K562 (cell line): ENCODE results near the gene ACAP2. TPM values are rescaled to one million over a fixed set of nuclear protein-coding genes. Genes with fewer than 3 reads are reported as not detected.
A peak's percentile ranks its signal among the peaks of the same experiment; 100 is the strongest.

ENCODE experiments used
- AFF1 ChIP-seq, 2 experiments: fragments of 450-650 bp; IDR thresholded peaks; 2 replicates each; pipeline ENCODE4 v1.6.1; 2018; ENCODE audit warnings: mild to moderate bottlenecking in 2 of 2, low read depth in 1 of 2; ENCODE audit not compliant: partially characterized antibody in 2 of 2
- CEBPG ChIP-seq, 3 experiments: fragments of 200-800 bp in 1 of 3; sonication (Bioruptor generic) in 1 of 3; sonication (generic) in 1 of 3; formaldehyde crosslinking in 1 of 3; IDR thresholded peaks in 2 of 3; conservative IDR thresholded peaks in 1 of 3; 2 replicates each; pipeline versions ENCODE4 v1.6.1 to v1.8.0; 2016 to 2022; ENCODE audit warnings: missing compliant biosample characterization in 2 of 3, missing genetic modification characterization in 2 of 3, mild to moderate bottlenecking in 1 of 3, missing genetic modification reagents in 1 of 3
- EGR1 ChIP-seq: fragments of 450-650 bp; conservative IDR thresholded peaks from 2 replicates; pipeline ENCODE4 v1.6.1; 2017; ENCODE audit warnings: mild to moderate bottlenecking
- JUNB ChIP-seq: fragments of 450-650 bp; formaldehyde crosslinking; conservative IDR thresholded peaks from 2 replicates; pipeline ENCODE4 v1.4.0; 2020; ENCODE audit warnings: mild to moderate bottlenecking
- MEF2A ChIP-seq: IDR thresholded peaks from 2 replicates; pipeline ENCODE4 v1.6.1; 2011; ENCODE audit warnings: low read depth, mild to moderate bottlenecking, low read length, moderate library complexity; ENCODE audit not compliant: control insufficient read depth
- MYC ChIP-seq, 2 experiments: fragments of 250-450 bp in 1 of 2; sonication (Bioruptor Pico) in 1 of 2; IDR thresholded peaks; 2 replicates each; pipeline versions ENCODE4 v1.5.1 to v1.6.1; 2012 to 2021; ENCODE audit warnings: low read depth in 2 of 2, borderline replicate concordance in 1 of 2, improper control_type of control experiment in 1 of 2, low read length in 1 of 2, mild to moderate bottlenecking in 1 of 2, moderate library complexity in 1 of 2
- PPARD ChIP-seq: fragments of 250-450 bp; sonication (Bioruptor Pico); IDR thresholded peaks from 2 replicates; pipeline ENCODE4 v1.8.0; 2022; ENCODE audit warnings: inconsistent platforms, mild to moderate bottlenecking, moderate library complexity
- SPI1 ChIP-seq: IDR thresholded peaks from 2 replicates; pipeline ENCODE4 v1.6.1; 2011; ENCODE audit warnings: low read depth, low read length, control low read depth, borderline replicate concordance
- polyA plus RNA-seq, 8 experiments: library from polyadenylated mRNA; depleted of rRNA in 4 of 8; stranded (reverse) in 5 of 8; unstranded in 3 of 8; fragments of >200 nt; fragmentation: Nextera tagmentation in 2 of 8; fragmentation: Illumina TruSeq in 1 of 8; extraction: Ambion mirVana in 2 of 8; extraction: Trizol in 1 of 8; gene quantifications; 2 replicates each; pipeline versions ENCODE4 v1.2.1 to v1.2.3, GENCODE V29; 2011 to 2014; ENCODE audit warnings: inconsistent platforms in 1 of 8, missing spikeins in 1 of 8
- total RNA-seq, 7 experiments: library from RNA; depleted of rRNA in 6 of 7; stranded (reverse); fragments of >200 nt in 6 of 7; fragmentation: Illumina TruSeq in 2 of 7; extraction: Trizol in 2 of 7; gene quantifications; 2 replicates each; pipeline versions ENCODE4 v1.2.1 to v1.2.3, GENCODE V29; 2011 to 2021; ENCODE audit warnings: low replicate concordance in 1 of 7
- TF ChIP-seq, protein P1 (sequence below): fragments of 450-650 bp; IDR thresholded peaks from 2 replicates; pipeline ENCODE4 v1.6.1; 2018; ENCODE audit not compliant: partially characterized antibody

The ACAP2 gene
- total and polyA plus RNA-seq, 9 of the 15 experiments (the other 6 are each of a cell fraction or from before 2014, with no cell fraction given): 10.6 to 52.7 (median 34.4) TPM

DNA sequence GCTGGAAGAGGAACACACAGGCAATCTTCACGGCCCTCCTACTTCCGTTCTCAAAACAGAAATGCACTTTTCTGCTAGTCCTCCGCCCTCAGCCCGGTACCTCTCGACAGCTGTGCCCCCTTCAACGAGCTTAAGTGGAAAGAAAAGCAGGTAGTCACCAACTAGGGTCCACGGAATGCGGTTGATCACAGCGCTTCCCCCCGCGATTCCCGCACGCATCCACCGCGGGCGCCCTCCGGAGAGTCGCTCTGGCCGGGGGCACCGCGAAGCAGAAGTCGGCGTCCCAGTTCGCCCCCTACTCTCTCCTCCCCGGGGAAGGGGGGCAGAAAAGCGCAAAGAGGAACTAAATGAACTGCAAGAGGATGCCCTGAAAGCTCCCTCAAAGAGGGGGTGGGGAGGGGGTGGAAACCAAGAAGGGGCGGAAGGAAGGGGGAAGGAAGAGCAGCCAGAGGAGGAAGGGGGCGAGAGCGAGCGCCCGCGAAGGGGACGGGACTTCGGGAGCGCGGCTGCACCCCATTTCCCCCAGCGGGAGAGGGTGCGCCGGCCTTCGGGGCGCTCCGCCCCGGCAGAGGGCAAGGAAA is 738 bp downstream of the ACAP2 start (continued):
- no peak for TF ChIP-seq AFF1 (IDR thresholded peaks at IDR 0.05; ENCODE audit: low read depth in 1 of 2, partially characterized antibody in 2 of 2)
- TF ChIP-seq MEF2A: no peak
- TF ChIP-seq SPI1: peak; percentile 51; the same call in 1 of the 2 replicates
- no peak for TF ChIP-seq PPARD (CRISPR knock-in tag)
- no peak for TF ChIP-seq MYC (IDR thresholded peaks at IDR 0.05; ENCODE audit: low read depth, low read length)
- TF ChIP-seq MYC (CRISPR knock-in tag; IDR thresholded peaks at IDR 0.05; ENCODE audit: borderline replicate concordance, low read depth): no peak
- TF ChIP-seq JUNB: no peak
- no peak for TF ChIP-seq CEBPG (CRISPR knock-in tag; IDR thresholded peaks at IDR 0.05)
- TF ChIP-seq CEBPG (tag; conservative IDR thresholded peaks at IDR 0.05 in 1 of 2, IDR thresholded peaks at IDR 0.05 in 1 of 2): no peak
- TF ChIP-seq, protein P1, sequence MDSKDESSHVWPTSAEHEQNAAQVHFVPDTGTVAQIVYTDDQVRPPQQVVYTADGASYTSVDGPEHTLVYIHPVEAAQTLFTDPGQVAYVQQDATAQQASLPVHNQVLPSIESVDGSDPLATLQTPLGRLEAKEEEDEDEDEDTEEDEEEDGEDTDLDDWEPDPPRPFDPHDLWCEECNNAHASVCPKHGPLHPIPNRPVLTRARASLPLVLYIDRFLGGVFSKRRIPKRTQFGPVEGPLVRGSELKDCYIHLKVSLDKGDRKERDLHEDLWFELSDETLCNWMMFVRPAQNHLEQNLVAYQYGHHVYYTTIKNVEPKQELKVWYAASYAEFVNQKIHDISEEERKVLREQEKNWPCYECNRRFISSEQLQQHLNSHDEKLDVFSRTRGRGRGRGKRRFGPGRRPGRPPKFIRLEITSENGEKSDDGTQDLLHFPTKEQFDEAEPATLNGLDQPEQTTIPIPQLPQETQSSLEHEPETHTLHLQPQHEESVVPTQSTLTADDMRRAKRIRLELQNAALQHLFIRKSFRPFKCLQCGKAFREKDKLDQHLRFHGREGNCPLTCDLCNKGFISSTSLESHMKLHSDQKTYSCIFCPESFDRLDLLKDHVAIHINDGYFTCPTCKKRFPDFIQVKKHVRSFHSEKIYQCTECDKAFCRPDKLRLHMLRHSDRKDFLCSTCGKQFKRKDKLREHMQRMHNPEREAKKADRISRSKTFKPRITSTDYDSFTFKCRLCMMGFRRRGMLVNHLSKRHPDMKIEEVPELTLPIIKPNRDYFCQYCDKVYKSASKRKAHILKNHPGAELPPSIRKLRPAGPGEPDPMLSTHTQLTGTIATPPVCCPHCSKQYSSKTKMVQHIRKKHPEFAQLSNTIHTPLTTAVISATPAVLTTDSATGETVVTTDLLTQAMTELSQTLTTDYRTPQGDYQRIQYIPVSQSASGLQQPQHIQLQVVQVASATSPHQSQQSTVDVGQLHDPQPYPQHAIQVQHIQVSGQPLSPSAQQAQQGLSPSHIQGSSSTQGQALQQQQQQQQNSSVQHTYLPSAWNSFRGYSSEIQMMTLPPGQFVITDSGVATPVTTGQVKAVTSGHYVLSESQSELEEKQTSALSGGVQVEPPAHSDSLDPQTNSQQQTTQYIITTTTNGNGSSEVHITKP: peak; percentile 57
- TF ChIP-seq EGR1: peak; percentile 50
